Gastrocnemius medialis (tissue), 4 donors: ENCODE results near the gene IL2RA. TPM values are rescaled to one million over a fixed set of nuclear protein-coding genes. Genes with fewer than 3 reads are reported as not detected.

ENCODE experiments used
- ATAC-seq, 2 donors: fragments of 150-250 bp; one replicate each; pipeline ENCODE4 v1.9.1; 2016
- DNase-seq, 2 donors: peaks; one replicate each; pipeline ENCODE4 v3.0.0-alpha.2; 2019
- H3K27ac ChIP-seq, 4 donors: fragments of 200-600 bp; sonication (generic); 1 replicate in 1 of 4; 2 replicates in 3 of 4; pipeline ENCODE4 v1.5.1; 2016 to 2018; ENCODE audit warnings: mild to moderate bottlenecking in 2 of 4, moderate library complexity in 1 of 4
- H3K27me3 ChIP-seq, 3 donors: fragments of 200-600 bp; sonication (generic) in 2 of 3; 1 replicate in 1 of 3; 2 replicates in 2 of 3; pipeline versions ENCODE4 v1.5.1 to v1.6.0; 2016 to 2019; ENCODE audit warnings: mild to moderate bottlenecking in 1 of 3, moderate library complexity in 1 of 3
- H3K36me3 ChIP-seq, 2 donors: fragments of 200-600 bp; sonication (generic) in 1 of 2; one replicate each; pipeline ENCODE4 v1.5.1; 2017 to 2018
- H3K4me1 ChIP-seq, 2 donors: fragments of 200-600 bp; sonication (generic) in 1 of 2; one replicate each; pipeline ENCODE4 v1.5.1; 2016 to 2017; ENCODE audit warnings: mild to moderate bottlenecking in 2 of 2
- H3K4me3 ChIP-seq, 4 donors: fragments of 200-600 bp; sonication (generic) in 3 of 4; 1 replicate in 1 of 4; 2 replicates in 3 of 4; pipeline ENCODE4 v1.5.1; 2016 to 2019; ENCODE audit warnings: mild to moderate bottlenecking in 2 of 4
- H3K9me3 ChIP-seq, 3 donors: fragments of 200-600 bp; sonication (generic) in 2 of 3; 1 replicate in 1 of 3; 2 replicates in 2 of 3; pipeline ENCODE4 v1.5.1; 2016 to 2019
- POLR2A ChIP-seq, 2 donors: fragments of 450-650 bp; IDR thresholded peaks; one replicate each; pipeline ENCODE4 v1.6.1; 2017; ENCODE audit warnings: antibody characterized with exemption in 2 of 2, mild to moderate bottlenecking in 2 of 2, moderate library complexity in 2 of 2
- in situ Hi-C, 4 donors: fragments of 200-750 bp; cut with MboI; loops; one replicate each; pipeline versions ENCODE4 v1.15.0 to v1.8.0; 2017; ENCODE audit warnings: low sequenced_read_pairs in 4 of 4
- intact Hi-C: fragments of 100-400 bp; cut with DNase I; formaldehyde crosslinking; loops from one replicate; pipeline ENCODE4 v1.15.1; 2023; ENCODE audit warnings: low total_unique reads
- total RNA-seq, 4 donors: library from RNA; depleted of rRNA; stranded (reverse); fragments of >200 nt; gene quantifications; one replicate each; pipeline versions ENCODE4 v1.1.0 to v1.2.3, GENCODE V29; 2016
- TF ChIP-seq, protein P1 (sequence below), 5 experiments: fragments of 450-650 bp in 3 of 5; fragments of 200-600 bp in 2 of 5; sonication (generic) in 2 of 5; IDR thresholded peaks in 4 of 5; conservative IDR thresholded peaks in 1 of 5; 1 replicate in 4 of 5; 2 replicates in 1 of 5; pipeline ENCODE4 v1.5.1; 2016 to 2019; ENCODE audit warnings: antibody characterized with exemption in 5 of 5, mild to moderate bottlenecking in 3 of 5, moderate library complexity in 3 of 5

The IL2RA gene
- total RNA-seq, 4 donors from 2014 or later = 2.1 TPM; not detected in 3

DNA sequence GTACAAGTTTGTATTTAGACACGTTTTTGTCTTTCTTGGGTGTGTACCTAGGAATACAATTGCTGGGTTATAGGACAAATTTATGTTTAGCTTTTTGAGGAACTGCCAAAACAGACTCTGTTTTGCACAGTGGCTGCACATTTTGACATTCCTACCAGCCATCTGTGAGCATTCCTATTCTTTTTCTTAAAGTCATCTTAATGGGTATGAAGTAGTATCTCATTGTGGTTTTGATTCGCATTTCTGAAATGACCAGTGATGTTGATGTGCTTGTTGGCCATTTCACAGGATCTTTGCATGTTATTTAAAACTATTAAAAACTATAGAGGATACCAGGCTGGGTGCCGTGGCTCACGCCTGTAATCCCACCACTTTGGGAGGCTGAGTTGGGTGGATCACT lies 52.2 kb downstream of the IL2RA start:
- H3K4me1 ChIP-seq = no peaks in the 10 kb centered on the region
- in situ Hi-C loops = loop anchor here in 1 of 4 donors (10.0 kb wide), 1 partner anchor 75 kb away; the partner anchor contains the start of gene RBM17
- H3K36me3 ChIP-seq = no peaks in the 10 kb centered on the region
- TF ChIP-seq, protein P1, sequence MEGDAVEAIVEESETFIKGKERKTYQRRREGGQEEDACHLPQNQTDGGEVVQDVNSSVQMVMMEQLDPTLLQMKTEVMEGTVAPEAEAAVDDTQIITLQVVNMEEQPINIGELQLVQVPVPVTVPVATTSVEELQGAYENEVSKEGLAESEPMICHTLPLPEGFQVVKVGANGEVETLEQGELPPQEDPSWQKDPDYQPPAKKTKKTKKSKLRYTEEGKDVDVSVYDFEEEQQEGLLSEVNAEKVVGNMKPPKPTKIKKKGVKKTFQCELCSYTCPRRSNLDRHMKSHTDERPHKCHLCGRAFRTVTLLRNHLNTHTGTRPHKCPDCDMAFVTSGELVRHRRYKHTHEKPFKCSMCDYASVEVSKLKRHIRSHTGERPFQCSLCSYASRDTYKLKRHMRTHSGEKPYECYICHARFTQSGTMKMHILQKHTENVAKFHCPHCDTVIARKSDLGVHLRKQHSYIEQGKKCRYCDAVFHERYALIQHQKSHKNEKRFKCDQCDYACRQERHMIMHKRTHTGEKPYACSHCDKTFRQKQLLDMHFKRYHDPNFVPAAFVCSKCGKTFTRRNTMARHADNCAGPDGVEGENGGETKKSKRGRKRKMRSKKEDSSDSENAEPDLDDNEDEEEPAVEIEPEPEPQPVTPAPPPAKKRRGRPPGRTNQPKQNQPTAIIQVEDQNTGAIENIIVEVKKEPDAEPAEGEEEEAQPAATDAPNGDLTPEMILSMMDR (IDR thresholded peaks at IDR 0.05 in 4 of 5, conservative IDR thresholded peaks at IDR 0.05 in 1 of 5) = no peak
- no peak for TF ChIP-seq POLR2A (IDR thresholded peaks at IDR 0.05)
- no peaks in the 10 kb centered on the region for H3K9me3 ChIP-seq
- DNase-seq = no peak
- H3K4me3 ChIP-seq = no peak overlapping the region
- peaks cover 0 to 3% (median 0%) of the 10 kb centered on the region in 3 donors for H3K27me3 ChIP-seq
- no peak for ATAC-seq
- intact Hi-C loops = loop anchor here (5.0 kb wide), 1 partner anchor 132 kb away; no protein-coding TSS in a partner anchor
- no peak overlapping the region for H3K27ac ChIP-seq

DNA sequence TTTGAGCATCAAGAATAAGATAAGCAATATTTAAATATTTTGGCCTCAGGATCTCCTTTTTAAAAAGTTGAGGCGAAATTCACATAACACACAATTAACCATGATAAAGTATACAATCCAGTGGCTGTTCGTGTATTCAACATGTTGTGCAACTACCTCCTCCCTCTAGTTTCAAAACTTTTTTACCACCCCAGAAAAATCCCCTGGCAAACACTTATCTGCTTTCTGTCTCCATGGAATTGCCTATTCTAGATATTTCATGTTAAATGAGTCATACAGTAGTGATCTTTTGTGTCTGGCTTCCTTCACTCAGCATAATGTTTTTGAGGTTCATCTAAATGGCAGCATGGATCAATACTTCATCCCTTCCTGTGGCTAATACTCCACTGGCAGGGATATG lies 53.0 kb downstream of the IL2RA start:
- Histone ChIP-seq H3K27ac (no peak overlapping the region), H3K4me1 (no peaks in the 10 kb centered on the region), H3K9me3 (no peaks in the 10 kb centered on the region), H3K27me3 (peaks cover 0 to 3% (median 0%) of the 10 kb centered on the region in 3 donors), H3K4me3 (no peak overlapping the region), H3K36me3 (no peaks in the 10 kb centered on the region)
- TF ChIP-seq, protein P1 (IDR thresholded peaks at IDR 0.05 in 4 of 5, conservative IDR thresholded peaks at IDR 0.05 in 1 of 5) = no peak
- TF ChIP-seq POLR2A (IDR thresholded peaks at IDR 0.05) = no peak
- DNase-seq (no peak), ATAC-seq (peak; percentile 41 to 64)
- in situ Hi-C loops = no loop called here
- intact Hi-C loops = no loop called here

DNA sequence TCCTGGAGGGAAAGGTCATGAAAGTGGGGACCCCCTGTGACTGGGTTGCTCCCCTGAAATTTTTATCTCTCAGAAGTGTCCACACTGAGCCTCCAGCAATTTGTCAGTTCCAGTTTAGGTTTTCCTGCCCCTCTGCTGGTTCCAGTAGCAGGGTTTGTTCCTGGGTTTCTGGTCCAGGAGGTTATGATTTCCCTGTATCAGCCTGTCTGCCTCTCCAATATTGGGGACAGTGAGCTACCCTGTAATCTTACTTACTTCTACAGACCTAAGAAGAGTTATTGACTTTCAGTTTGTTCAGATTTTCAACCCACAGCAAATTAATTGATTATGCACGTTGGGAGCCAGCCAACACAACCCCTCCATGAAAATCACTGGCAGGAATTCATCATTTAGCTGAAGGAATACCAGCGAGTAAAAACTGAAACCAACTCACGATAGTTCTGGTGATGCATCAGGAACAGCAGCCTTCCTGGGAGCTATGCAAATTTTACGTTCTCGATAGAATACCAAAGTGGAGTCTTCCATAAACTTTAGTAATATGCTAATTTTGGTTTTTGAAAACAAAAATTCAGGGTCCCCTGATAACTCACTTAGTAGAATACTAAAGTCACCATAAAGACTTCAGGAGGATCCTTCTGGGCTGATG lies 53.5 kb downstream of the IL2RA start:
- intact Hi-C loops (no loop called here), in situ Hi-C loops (no loop called here)
- ATAC-seq (no peak), DNase-seq (no peak)
- TF ChIP-seq, protein P1 (IDR thresholded peaks at IDR 0.05 in 4 of 5, conservative IDR thresholded peaks at IDR 0.05 in 1 of 5) = no peak
- no peak for TF ChIP-seq POLR2A (IDR thresholded peaks at IDR 0.05)
- H3K4me1 ChIP-seq = no peaks in the 10 kb centered on the region
- H3K27ac ChIP-seq = no peak overlapping the region
- no peaks in the 10 kb centered on the region for H3K36me3 ChIP-seq
- no peaks in the 10 kb centered on the region for H3K9me3 ChIP-seq
- peak overlapping the region in 1 of 4 donors; percentile 13 for H3K4me3 ChIP-seq
- peaks cover 0 to 3% (median 0%) of the 10 kb centered on the region in 3 donors for H3K27me3 ChIP-seq

DNA sequence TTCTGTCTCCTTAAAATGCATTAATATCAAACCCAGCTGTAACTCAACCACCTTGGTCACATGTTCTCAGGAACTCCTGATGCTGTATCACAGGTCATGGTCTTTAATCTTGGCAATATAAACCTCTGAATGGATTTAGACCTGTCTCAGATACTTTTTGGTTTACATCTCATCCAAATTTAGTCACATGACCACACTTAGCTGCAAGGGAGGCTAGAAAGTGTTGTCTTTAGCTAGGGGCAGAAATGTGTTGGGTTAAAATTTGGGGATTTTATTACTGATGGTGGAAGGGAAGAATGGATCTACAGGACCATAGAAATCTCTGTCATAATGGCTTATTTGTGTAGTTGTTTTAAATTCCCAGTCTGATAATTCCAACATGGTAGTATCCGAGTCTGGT lies 55.2 kb downstream of the IL2RA start:
- no peak overlapping the region for H3K4me3 ChIP-seq
- intact Hi-C loops (no loop called here), in situ Hi-C loops (no loop called here)
- no peak for ATAC-seq
- H3K9me3 ChIP-seq = no peaks in the 10 kb centered on the region
- no peak for DNase-seq
- H3K36me3 ChIP-seq = no peaks in the 10 kb centered on the region
- H3K27ac ChIP-seq = no peak overlapping the region
- no peaks in the 10 kb centered on the region for H3K4me1 ChIP-seq
- peaks cover 0 to 3% (median 0%) of the 10 kb centered on the region in 3 donors for H3K27me3 ChIP-seq
- TF ChIP-seq, protein P1 (IDR thresholded peaks at IDR 0.05 in 4 of 5, conservative IDR thresholded peaks at IDR 0.05 in 1 of 5) = no peak
- TF ChIP-seq POLR2A (IDR thresholded peaks at IDR 0.05) = no peak
